Neural progenitor cell (in vitro differentiated cells): Measurements from ENCODE around the gene NFKBIA. TPM values are rescaled to one million over a fixed set of nuclear protein-coding genes. Genes with fewer than 3 reads are reported as not detected.
"Not testable (repeated sequence)": the region's sequence is repeated elsewhere in the genome, so short reads cannot be mapped to it uniquely, and the experiment has no call there.

Experiments used
- DNase-seq: peaks from one replicate; pipeline ENCODE4 v3.0.0-alpha.2; 2016; ENCODE audit warnings: low spot score
- H2AFZ ChIP-seq: fragments of 200-600 bp; sonication (generic); replicated peaks from 2 replicates; pipeline ENCODE4 v1.6.1; 2016; ENCODE audit warnings: antibody characterized with exemption
- H3F3A ChIP-seq: fragments of 200-600 bp; sonication (generic); 2 replicates; pipeline ENCODE4 v1.6.1; 2016; ENCODE audit warnings: antibody characterized with exemption, low read depth
- H3K27ac ChIP-seq: fragments of 200-600 bp; sonication (generic); 2 replicates; pipeline ENCODE4 v1.5.1; 2016; ENCODE audit warnings: mild to moderate bottlenecking
- H3K27me3 ChIP-seq: fragments of 200-600 bp; sonication (generic); 2 replicates; pipeline ENCODE4 v1.6.1; 2016; ENCODE audit warnings: mild to moderate bottlenecking, moderate library complexity
- H3K36me3 ChIP-seq: fragments of 200-600 bp; sonication (generic); 2 replicates; pipeline ENCODE4 v1.5.1; 2016
- H3K4me1 ChIP-seq: fragments of 200-600 bp; sonication (generic); 2 replicates; pipeline ENCODE4 v1.6.1; 2016; ENCODE audit warnings: mixed run types
- H3K4me2 ChIP-seq: fragments of 200-600 bp; sonication (generic); 2 replicates; pipeline ENCODE4 v1.6.1; 2016
- H3K4me3 ChIP-seq: fragments of 200-600 bp; sonication (generic); 2 replicates; pipeline ENCODE4 v1.5.1; 2016
- H3K79me2 ChIP-seq: fragments of 200-600 bp; sonication (generic); 2 replicates; pipeline ENCODE4 v1.6.1; 2016; ENCODE audit warnings: low read depth
- H3K9ac ChIP-seq: fragments of 200-600 bp; sonication (generic); 2 replicates; pipeline ENCODE4 v1.6.1; 2016
- H3K9me3 ChIP-seq: fragments of 200-600 bp; sonication (generic); 2 replicates; pipeline ENCODE4 v1.5.1; 2016; ENCODE audit warnings: low read depth
- H4K20me1 ChIP-seq: fragments of 200-600 bp; sonication (generic); 2 replicates; pipeline ENCODE4 v1.6.1; 2016; ENCODE audit warnings: low read depth
- H3K27ac Mint-ChIP-seq: 3 replicates; pipeline ENCODE4 v1.8.0; 2021; ENCODE audit warnings: mixed read lengths
- H3K27me3 Mint-ChIP-seq: 2 replicates; pipeline ENCODE4 v1.8.0; 2022; ENCODE audit warnings: low read depth, mild to moderate bottlenecking, inconsistent platforms, moderate library complexity, mixed read lengths; ENCODE audit not compliant: insufficient read depth
- H3K36me3 Mint-ChIP-seq: 3 replicates; pipeline ENCODE4 v1.8.0; 2021; ENCODE audit warnings: mixed read lengths
- H3K4me1 Mint-ChIP-seq: 3 replicates; pipeline ENCODE4 v1.8.0; 2021; ENCODE audit warnings: mixed read lengths
- H3K4me3 Mint-ChIP-seq: 3 replicates; pipeline ENCODE4 v1.8.0; 2021; ENCODE audit warnings: mild to moderate bottlenecking, moderate library complexity, mixed read lengths
- H3K9me3 Mint-ChIP-seq: 3 replicates; pipeline ENCODE4 v1.8.0; 2020; ENCODE audit warnings: mixed read lengths
- EZH2 ChIP-seq: fragments of 200-600 bp; sonication (generic); IDR thresholded peaks from 2 replicates; pipeline ENCODE4 v1.6.1; 2017; ENCODE audit warnings: antibody characterized with exemption, mild to moderate bottlenecking, moderate library complexity
- EZH2phosphoT487 ChIP-seq: fragments of 200-600 bp; sonication (generic); IDR thresholded peaks from 2 replicates; pipeline ENCODE4 v1.6.1; 2017; ENCODE audit warnings: antibody characterized with exemption
- total RNA-seq: library from RNA; depleted of rRNA; stranded (reverse); fragments of >200 nt; gene quantifications from 2 replicates; pipeline ENCODE4 v1.2.3, GENCODE V29; 2015; ENCODE audit warnings: low replicate concordance
- TF ChIP-seq, protein P1 (sequence below): fragments of 200-600 bp; sonication (generic); IDR thresholded peaks from 2 replicates; pipeline ENCODE4 v1.5.1; 2017; ENCODE audit warnings: antibody characterized with exemption, mild to moderate bottlenecking

Gene NFKBIA
- total RNA-seq, 1 donor from 2014 or later: 26.4 TPM

DNA sequence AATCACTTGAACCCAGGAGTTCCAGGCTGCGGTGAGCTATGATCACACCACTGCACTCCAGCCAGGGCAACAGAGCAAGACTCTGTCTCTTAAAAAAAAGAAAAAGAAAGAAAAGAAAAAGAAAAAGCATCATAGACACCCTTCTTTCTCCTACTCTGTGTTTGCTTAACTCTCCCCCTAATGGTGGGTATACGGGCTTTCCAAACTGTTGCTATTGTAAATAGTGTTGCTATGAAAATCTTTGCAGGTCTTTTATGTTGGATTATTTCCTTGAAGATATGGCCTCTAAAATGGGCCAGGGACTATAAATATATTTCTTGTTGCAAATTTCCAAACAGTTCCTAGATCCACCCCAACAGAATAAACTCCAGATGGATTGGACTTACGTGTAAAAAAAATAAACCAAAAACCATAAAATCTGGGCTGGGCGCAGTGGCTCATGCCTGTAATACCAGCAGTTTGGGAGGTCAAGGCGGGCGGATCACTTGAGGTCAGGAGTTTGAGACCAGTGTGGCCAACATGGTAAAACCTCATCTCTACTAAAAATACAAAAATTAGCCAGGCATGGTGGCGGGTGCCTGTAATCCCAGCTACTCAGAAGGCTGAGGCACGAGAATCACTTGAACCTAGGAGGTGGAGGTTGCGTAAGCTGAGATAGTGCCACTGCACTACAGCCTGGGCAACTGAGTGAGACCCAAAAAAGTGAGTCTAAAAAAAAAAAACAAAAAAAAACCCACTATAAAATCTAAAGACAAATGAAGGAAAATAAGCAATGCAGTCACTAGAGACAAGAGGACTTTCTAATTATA lies 25.9 kb downstream of the NFKBIA start:
- H3K27me3 Mint-ChIP-seq: no peaks in the 10 kb centered on the region
- H3K36me3 Mint-ChIP-seq: no peaks in the 10 kb centered on the region
- H3F3A ChIP-seq: no peaks in the 10 kb centered on the region
- no peak for DNase-seq
- no peak overlapping the region for H3K27ac Mint-ChIP-seq
- no peak overlapping the region for H2AFZ ChIP-seq
- H3K9me3 Mint-ChIP-seq: no peaks in the 10 kb centered on the region
- H4K20me1 ChIP-seq: no peaks in the 10 kb centered on the region
- no peaks in the 10 kb centered on the region for H3K9me3 ChIP-seq
- H3K27me3 ChIP-seq: no peaks in the 10 kb centered on the region
- H3K4me2 ChIP-seq: no peak overlapping the region
- no peak overlapping the region for H3K27ac ChIP-seq
- H3K4me3 ChIP-seq: no peak overlapping the region
- no peaks in the 10 kb centered on the region for H3K4me1 ChIP-seq
- no peaks in the 10 kb centered on the region for H3K79me2 ChIP-seq
- no peak overlapping the region for H3K9ac ChIP-seq
- H3K36me3 ChIP-seq: no peaks in the 10 kb centered on the region
- TF ChIP-seq EZH2phosphoT487: no peak
- TF ChIP-seq, protein P1, sequence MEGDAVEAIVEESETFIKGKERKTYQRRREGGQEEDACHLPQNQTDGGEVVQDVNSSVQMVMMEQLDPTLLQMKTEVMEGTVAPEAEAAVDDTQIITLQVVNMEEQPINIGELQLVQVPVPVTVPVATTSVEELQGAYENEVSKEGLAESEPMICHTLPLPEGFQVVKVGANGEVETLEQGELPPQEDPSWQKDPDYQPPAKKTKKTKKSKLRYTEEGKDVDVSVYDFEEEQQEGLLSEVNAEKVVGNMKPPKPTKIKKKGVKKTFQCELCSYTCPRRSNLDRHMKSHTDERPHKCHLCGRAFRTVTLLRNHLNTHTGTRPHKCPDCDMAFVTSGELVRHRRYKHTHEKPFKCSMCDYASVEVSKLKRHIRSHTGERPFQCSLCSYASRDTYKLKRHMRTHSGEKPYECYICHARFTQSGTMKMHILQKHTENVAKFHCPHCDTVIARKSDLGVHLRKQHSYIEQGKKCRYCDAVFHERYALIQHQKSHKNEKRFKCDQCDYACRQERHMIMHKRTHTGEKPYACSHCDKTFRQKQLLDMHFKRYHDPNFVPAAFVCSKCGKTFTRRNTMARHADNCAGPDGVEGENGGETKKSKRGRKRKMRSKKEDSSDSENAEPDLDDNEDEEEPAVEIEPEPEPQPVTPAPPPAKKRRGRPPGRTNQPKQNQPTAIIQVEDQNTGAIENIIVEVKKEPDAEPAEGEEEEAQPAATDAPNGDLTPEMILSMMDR: no peak
- no peak for TF ChIP-seq EZH2
- peaks cover 4% of the 10 kb centered on the region for H3K4me1 Mint-ChIP-seq
- H3K4me3 Mint-ChIP-seq: no peak overlapping the region

DNA sequence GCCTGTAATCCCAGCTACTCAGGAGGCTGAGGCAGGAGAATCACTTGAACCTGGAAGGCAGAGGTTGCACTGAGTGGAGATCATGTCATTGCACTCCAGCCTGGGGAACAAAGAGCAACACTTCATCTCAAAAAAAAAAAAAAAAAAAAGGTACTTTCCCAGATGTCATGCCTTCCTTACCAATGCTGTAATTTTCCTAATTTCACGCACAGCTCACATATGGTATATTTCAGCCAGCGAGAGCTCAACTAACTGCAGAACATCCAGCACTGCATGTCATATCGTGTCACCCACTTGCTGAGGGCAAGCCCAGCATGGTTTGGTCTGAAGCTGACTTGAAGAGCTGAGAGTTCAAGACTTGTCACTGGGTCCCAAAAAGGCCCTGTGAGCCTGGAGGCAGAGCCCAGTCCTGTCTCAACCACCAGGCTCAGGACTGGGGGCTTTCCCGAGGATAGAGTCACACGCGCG lies 29.0 kb downstream of the NFKBIA start:
- Histone ChIP-seq H3K27ac (no peak overlapping the region), H3K36me3 (no peaks in the 10 kb centered on the region), H3F3A (no peaks in the 10 kb centered on the region), H3K27me3 (no peaks in the 10 kb centered on the region), H4K20me1 (no peaks in the 10 kb centered on the region), H3K9me3 (no peaks in the 10 kb centered on the region), H3K4me2 (no peak overlapping the region), H3K4me3 (no peak overlapping the region), H2AFZ (no peak overlapping the region), H3K4me1 (no peaks in the 10 kb centered on the region), H3K79me2 (no peaks in the 10 kb centered on the region), H3K9ac (no peak overlapping the region)
- peaks cover 2% of the 10 kb centered on the region for H3K27me3 Mint-ChIP-seq
- H3K4me1 Mint-ChIP-seq: no peaks in the 10 kb centered on the region
- no peak for DNase-seq
- H3K27ac Mint-ChIP-seq: no peak overlapping the region
- H3K9me3 Mint-ChIP-seq: peaks cover 6% of the 10 kb centered on the region
- TF ChIP-seq EZH2phosphoT487: no peak
- TF ChIP-seq EZH2: no peak
- TF ChIP-seq, protein P1: no peak
- H3K4me3 Mint-ChIP-seq: no peak overlapping the region
- H3K36me3 Mint-ChIP-seq: no peaks in the 10 kb centered on the region

DNA sequence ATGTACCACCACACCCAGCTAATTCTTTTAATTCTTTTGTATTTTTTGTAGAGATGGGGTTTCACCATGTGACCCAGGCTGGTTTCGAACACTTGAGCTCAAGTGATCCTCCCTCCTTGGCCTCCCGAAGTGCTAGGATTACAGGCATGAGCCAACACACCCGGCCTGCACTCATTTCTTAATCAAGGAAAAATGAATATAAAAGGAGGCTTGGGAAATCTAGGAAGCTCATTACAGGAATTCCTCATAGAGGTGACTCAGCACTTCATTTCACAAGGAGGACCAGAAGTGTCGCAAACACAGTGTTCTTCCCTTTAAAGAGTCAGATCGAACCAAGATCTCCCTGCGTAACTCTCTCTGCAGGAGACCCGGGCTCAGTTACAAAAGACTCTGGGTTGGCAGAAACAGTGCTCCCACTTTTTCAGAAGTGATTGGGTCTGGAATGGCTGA lies 30.3 kb downstream of the NFKBIA start:
- H3K27ac Mint-ChIP-seq: no peak overlapping the region
- H3K36me3 Mint-ChIP-seq: no peaks in the 10 kb centered on the region
- Histone ChIP-seq H3K4me3 (no peak overlapping the region), H2AFZ (no peak overlapping the region), H3K27ac (no peak overlapping the region), H3K36me3 (no peaks in the 10 kb centered on the region), H3K9me3 (no peaks in the 10 kb centered on the region), H3K4me2 (no peak overlapping the region), H3F3A (no peaks in the 10 kb centered on the region), H3K27me3 (no peaks in the 10 kb centered on the region), H4K20me1 (no peaks in the 10 kb centered on the region), H3K4me1 (no peaks in the 10 kb centered on the region), H3K79me2 (no peaks in the 10 kb centered on the region), H3K9ac (no peak overlapping the region)
- no peak overlapping the region for H3K4me3 Mint-ChIP-seq
- peaks cover under 1% of the 10 kb centered on the region for H3K4me1 Mint-ChIP-seq
- TF ChIP-seq EZH2phosphoT487 (no peak), EZH2 (no peak)
- TF ChIP-seq, protein P1: no peak
- DNase-seq: no peak
- peaks cover 2% of the 10 kb centered on the region for H3K27me3 Mint-ChIP-seq
- H3K9me3 Mint-ChIP-seq: peaks cover 6% of the 10 kb centered on the region

DNA sequence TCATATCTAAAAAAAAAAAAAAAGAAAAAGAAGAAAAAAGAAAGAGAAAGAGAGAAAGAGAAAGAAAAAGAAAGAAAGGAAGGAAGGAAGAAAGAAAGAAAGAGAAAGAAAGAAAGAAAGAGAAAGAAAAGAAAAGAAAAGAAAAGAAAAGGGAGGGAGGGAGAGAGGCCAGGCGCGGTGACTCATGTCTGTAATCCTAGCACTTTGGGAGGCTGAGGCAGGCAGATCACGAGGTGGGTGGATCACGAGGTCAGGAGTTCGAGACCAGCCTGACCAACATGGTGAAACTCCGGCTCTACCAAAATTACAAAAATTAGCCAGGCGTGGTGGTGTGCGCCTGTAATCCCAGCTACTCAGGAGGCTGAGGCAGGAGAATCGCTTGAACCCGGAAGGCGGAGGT lies 31.3 kb downstream of the NFKBIA start:
- H2AFZ ChIP-seq, H3K9ac ChIP-seq, H3K9me3 Mint-ChIP-seq, H3K4me1 Mint-ChIP-seq, H3K4me1 ChIP-seq, H3K27me3 ChIP-seq, H4K20me1 ChIP-seq, H3K36me3 ChIP-seq, H3F3A ChIP-seq, DNase-seq, H3K27ac Mint-ChIP-seq, H3K36me3 Mint-ChIP-seq, H3K4me3 ChIP-seq, H3K9me3 ChIP-seq, H3K27ac ChIP-seq, H3K4me3 Mint-ChIP-seq, H3K27me3 Mint-ChIP-seq, H3K79me2 ChIP-seq, H3K4me2 ChIP-seq: not testable (repeated sequence)
